GM19468 (cell line): ENCODE measurements around the gene EVX1.

ENCODE experiments used
- ATAC-seq: cut with Tn5 transposase; IDR thresholded peaks from one replicate; pipeline ENCODE4 v1.9.1; 2021; ENCODE audit warnings: mild to moderate bottlenecking, moderate library complexity, moderate number of reproducible peaks; ENCODE audit not compliant: unreplicated experiment; ENCODE audit errors: extremely low read depth

EVX1 gene

GRCh38 chr7:27247452-27248426 is 5.1 kb downstream of the EVX1 start:
- no peak for ATAC-seq

GRCh38 chr7:27248427-27248806 is 5.8 kb downstream of the EVX1 start:
- no peak for ATAC-seq

- ATAC-seq: no peak
These were observed 6.5 kb downstream of the EVX1 start for GRCh38 chr7:27248911-27249723.

GRCh38 chr7:27249724-27250556 is 7.3 kb downstream of the EVX1 start:
- no peak for ATAC-seq

GRCh38 chr7:27250557-27251070 is 8.0 kb downstream of the EVX1 start:
- ATAC-seq: no peak

GRCh38 chr7:27251136-27251651 is 8.6 kb downstream of the EVX1 start:
- ATAC-seq: no peak

GRCh38 chr7:27251652-27252590 is 9.3 kb downstream of the EVX1 start:
- ATAC-seq: no peak

GRCh38 chr7:27254625-27255024 is 12.0 kb downstream of the EVX1 start:
- ATAC-seq: no peak

GRCh38 chr7:27260211-27260610 is 17.6 kb downstream of the EVX1 start:
- ATAC-seq: no peak

- ATAC-seq: no peak
These were observed 19.5 kb downstream of the EVX1 start for GRCh38 chr7:27262121-27262520.

- ATAC-seq: no peak
These were observed 21.2 kb downstream of the EVX1 start for GRCh38 chr7:27263781-27264180.

GRCh38 chr7:27269455-27269854 is 26.9 kb downstream of the EVX1 start:
- no peak for ATAC-seq

GRCh38 chr7:27271384-27271783 is 28.8 kb downstream of the EVX1 start:
- ATAC-seq: no peak

GRCh38 chr7:27277628-27278027 is 35.0 kb downstream of the EVX1 start:
- no peak for ATAC-seq

GRCh38 chr7:27283558-27283957 is 41.0 kb downstream of the EVX1 start:
- ATAC-seq: no peak

GRCh38 chr7:27295236-27295635 is 52.6 kb downstream of the EVX1 start:
- no peak for ATAC-seq

- ATAC-seq: no peak
These were observed 54.8 kb downstream of the EVX1 start for GRCh38 chr7:27297356-27297755.
